HepG2 (cell line): ENCODE results near the gene NR2C1. TPM values are rescaled to one million over a fixed set of nuclear protein-coding genes. Genes with fewer than 3 reads are reported as not detected.

ENCODE experiments used
- CCDC6 ChIP-seq: sonication (generic); formaldehyde crosslinking; IDR thresholded peaks from 2 replicates; pipeline ENCODE4 v1.8.1; 2022; ENCODE audit warnings: mild to moderate bottlenecking, missing genetic modification reagents, moderate library complexity
- CHD2 ChIP-seq: IDR thresholded peaks from 2 replicates; pipeline ENCODE4 v1.6.1; 2011; ENCODE audit warnings: low read depth, low read length, improper control_type of control experiment
- ERF ChIP-seq: IDR thresholded peaks from 2 replicates; pipeline ENCODE4 v1.6.1; 2018; ENCODE audit warnings: missing biosample characterization, missing genetic modification reagents
- FOXC1 ChIP-seq: sonication (generic); formaldehyde crosslinking; IDR thresholded peaks from 2 replicates; pipeline ENCODE4 v1.8.0; 2022; ENCODE audit warnings: mild to moderate bottlenecking, missing genetic modification reagents, borderline replicate concordance
- HOXA3 ChIP-seq: sonication (generic); formaldehyde crosslinking; IDR thresholded peaks from 2 replicates; pipeline ENCODE4 v1.5.0; 2020; ENCODE audit warnings: missing genetic modification reagents
- MTF1 ChIP-seq: sonication (generic); formaldehyde crosslinking; IDR thresholded peaks from 2 replicates; pipeline ENCODE4 v1.5.0; 2020; ENCODE audit warnings: missing genetic modification reagents
- NFE2 ChIP-seq: sonication (generic); formaldehyde crosslinking; IDR thresholded peaks from 2 replicates; pipeline ENCODE4 v1.4.0; 2020; ENCODE audit warnings: missing genetic modification reagents
- RXRA ChIP-seq: sonication (generic); formaldehyde crosslinking; IDR thresholded peaks from 2 replicates; pipeline ENCODE4 v1.5.1; 2020; ENCODE audit warnings: missing genetic modification reagents
- SMYD3 ChIP-seq: sonication (generic); formaldehyde crosslinking; IDR thresholded peaks from 2 replicates; pipeline ENCODE4 v1.8.1; 2023; ENCODE audit warnings: mild to moderate bottlenecking, missing genetic modification reagents
- SOX5 ChIP-seq: IDR thresholded peaks from 2 replicates; pipeline ENCODE4 v1.6.1; 2016; ENCODE audit warnings: borderline replicate concordance
- ZFP36L2 ChIP-seq: sonication (generic); formaldehyde crosslinking; IDR thresholded peaks from 2 replicates; pipeline ENCODE4 v1.4.0; 2020; ENCODE audit warnings: missing genetic modification reagents
- ZNF33A ChIP-seq: sonication (generic); formaldehyde crosslinking; IDR thresholded peaks from 2 replicates; pipeline ENCODE4 v1.5.1; 2020; ENCODE audit warnings: missing genetic modification reagents, mild to moderate bottlenecking, moderate library complexity, borderline replicate concordance
- ZNF460 ChIP-seq: sonication (generic); formaldehyde crosslinking; IDR thresholded peaks from 2 replicates; pipeline ENCODE4 v1.5.1; 2020; ENCODE audit warnings: missing genetic modification reagents, mild to moderate bottlenecking, borderline replicate concordance
- ZNF670 ChIP-seq: sonication (generic); formaldehyde crosslinking; IDR thresholded peaks from 2 replicates; pipeline ENCODE4 v1.8.0; 2022; ENCODE audit warnings: mild to moderate bottlenecking, missing genetic modification reagents, borderline replicate concordance
- ZNF746 ChIP-seq: sonication (generic); formaldehyde crosslinking; IDR thresholded peaks from 2 replicates; pipeline ENCODE4 v1.8.0; 2022; ENCODE audit warnings: mild to moderate bottlenecking, missing genetic modification reagents
- ZNF878 ChIP-seq: sonication (generic); formaldehyde crosslinking; IDR thresholded peaks from 2 replicates; pipeline ENCODE4 v1.8.1; 2023; ENCODE audit warnings: mild to moderate bottlenecking, missing genetic modification reagents, moderate library complexity
- polyA plus RNA-seq, 8 experiments: library from polyadenylated mRNA; depleted of rRNA in 3 of 8; stranded (reverse) in 7 of 8; unstranded in 1 of 8; fragments of >200 nt; fragmentation: Illumina TruSeq in 4 of 8; extraction: Trizol in 4 of 8; gene quantifications; 2 replicates each; pipeline versions ENCODE4 v1.2.1 to v1.2.3, GENCODE V29; 2011 to 2016; ENCODE audit warnings: low read depth in 4 of 8, missing spikeins in 1 of 8, mixed read lengths in 1 of 8; ENCODE audit not compliant: insufficient read depth in 1 of 8
- total RNA-seq, 5 experiments: library from RNA; depleted of rRNA; stranded (reverse); fragments of >200 nt; fragmentation: Illumina TruSeq; extraction: Trizol; gene quantifications; 2 replicates each; pipeline ENCODE4 v1.2.3, GENCODE V29; 2016; ENCODE audit warnings: low read depth in 1 of 5
- TF ChIP-seq, protein P1 (sequence below): sonication (generic); formaldehyde crosslinking; IDR thresholded peaks from 2 replicates; pipeline ENCODE4 v1.4.0; 2020; ENCODE audit warnings: missing genetic modification reagents
- TF ChIP-seq, protein P2 (sequence below): fragments of 450-650 bp; IDR thresholded peaks from 2 replicates; pipeline ENCODE4 v1.6.1; 2016
- TF ChIP-seq, protein P3 (sequence below): sonication (generic); formaldehyde crosslinking; conservative IDR thresholded peaks from 2 replicates; pipeline ENCODE4 v1.4.0; 2020; ENCODE audit warnings: mild to moderate bottlenecking, missing genetic modification reagents, moderate library complexity
- TF ChIP-seq, protein P4 (sequence below): sonication (generic); formaldehyde crosslinking; IDR thresholded peaks from 2 replicates; pipeline ENCODE4 v1.5.1; 2020; ENCODE audit warnings: mild to moderate bottlenecking, missing genetic modification reagents

NR2C1 gene
- total and polyA plus RNA-seq, 2 of the 13 experiments (the other 11 are each of a cell fraction or from before 2014, with no cell fraction given): 38.0 to 70.8 TPM

DNA sequence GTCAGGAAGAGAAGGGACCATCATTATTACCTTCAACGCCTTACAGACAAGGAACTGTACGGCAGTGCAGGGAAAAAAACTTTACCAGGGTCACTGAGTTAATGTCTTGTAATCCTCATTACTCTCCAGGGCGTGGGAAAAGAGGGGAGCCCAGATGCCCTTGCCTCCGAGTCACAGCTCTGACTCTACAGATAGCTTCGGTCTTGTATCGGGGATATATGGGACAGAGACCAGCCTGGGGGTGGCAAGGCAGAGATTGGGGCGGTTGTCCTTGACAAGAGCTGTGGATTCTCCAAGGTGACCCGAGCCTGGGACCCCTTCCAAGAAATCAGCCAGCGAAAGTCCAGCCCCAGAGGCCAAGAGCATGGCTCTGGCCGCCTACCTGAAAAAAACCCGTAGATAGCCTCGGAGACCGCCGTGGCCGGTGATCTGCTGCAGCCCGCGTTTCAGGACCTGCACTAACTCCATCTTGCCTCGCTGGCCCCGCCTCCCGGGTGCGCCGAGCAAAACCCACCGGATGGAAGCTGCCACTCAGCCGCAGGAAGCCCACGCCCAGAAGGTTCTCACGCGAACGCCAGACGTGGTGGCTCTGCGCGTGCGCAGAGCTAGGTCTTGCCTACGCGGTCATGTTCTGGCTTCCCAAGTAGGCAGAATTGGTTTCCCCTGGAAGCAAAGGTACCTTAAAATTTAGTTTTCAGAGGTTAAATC lies 70.1 kb downstream of the NR2C1 start, which contains the start of gene NDUFA12 (continued):
- TF ChIP-seq, protein P1, sequence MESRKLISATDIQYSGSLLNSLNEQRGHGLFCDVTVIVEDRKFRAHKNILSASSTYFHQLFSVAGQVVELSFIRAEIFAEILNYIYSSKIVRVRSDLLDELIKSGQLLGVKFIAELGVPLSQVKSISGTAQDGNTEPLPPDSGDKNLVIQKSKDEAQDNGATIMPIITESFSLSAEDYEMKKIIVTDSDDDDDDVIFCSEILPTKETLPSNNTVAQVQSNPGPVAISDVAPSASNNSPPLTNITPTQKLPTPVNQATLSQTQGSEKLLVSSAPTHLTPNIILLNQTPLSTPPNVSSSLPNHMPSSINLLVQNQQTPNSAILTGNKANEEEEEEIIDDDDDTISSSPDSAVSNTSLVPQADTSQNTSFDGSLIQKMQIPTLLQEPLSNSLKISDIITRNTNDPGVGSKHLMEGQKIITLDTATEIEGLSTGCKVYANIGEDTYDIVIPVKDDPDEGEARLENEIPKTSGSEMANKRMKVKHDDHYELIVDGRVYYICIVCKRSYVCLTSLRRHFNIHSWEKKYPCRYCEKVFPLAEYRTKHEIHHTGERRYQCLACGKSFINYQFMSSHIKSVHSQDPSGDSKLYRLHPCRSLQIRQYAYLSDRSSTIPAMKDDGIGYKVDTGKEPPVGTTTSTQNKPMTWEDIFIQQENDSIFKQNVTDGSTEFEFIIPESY: peak; percentile 44; the same call in 1 of the 2 replicates
- TF ChIP-seq ZNF33A (0 out of 2 replicates have a peak, but pooled peaks have one; percentile 81), MTF1 (0 out of 2 replicates have a peak, but pooled peaks have one; percentile 48), NFE2 (CRISPR knock-in tag) (no peak), SMYD3 (CRISPR knock-in tag) (no peak), ZNF878 (CRISPR knock-in tag) (no peak), CHD2 (no peak), ZNF670 (CRISPR knock-in tag) (peak; percentile 77), ZNF460 (no peak; the same call in 1 of the 2 replicates), ZFP36L2 (CRISPR knock-in tag) (no peak), RXRA (peak; percentile 73), FOXC1 (CRISPR knock-in tag) (no peak), ZNF746 (no peak; the same call in 1 of the 2 replicates), SOX5 (CRISPR knock-in tag) (peak; percentile 48; the same call in 1 of the 2 replicates), CCDC6 (CRISPR knock-in tag) (peak; percentile 79; the same call in 1 of the 2 replicates), HOXA3 (CRISPR knock-in tag) (peak; percentile 96), ERF (CRISPR knock-in tag) (peak; percentile 88)
- TF ChIP-seq, protein P2, sequence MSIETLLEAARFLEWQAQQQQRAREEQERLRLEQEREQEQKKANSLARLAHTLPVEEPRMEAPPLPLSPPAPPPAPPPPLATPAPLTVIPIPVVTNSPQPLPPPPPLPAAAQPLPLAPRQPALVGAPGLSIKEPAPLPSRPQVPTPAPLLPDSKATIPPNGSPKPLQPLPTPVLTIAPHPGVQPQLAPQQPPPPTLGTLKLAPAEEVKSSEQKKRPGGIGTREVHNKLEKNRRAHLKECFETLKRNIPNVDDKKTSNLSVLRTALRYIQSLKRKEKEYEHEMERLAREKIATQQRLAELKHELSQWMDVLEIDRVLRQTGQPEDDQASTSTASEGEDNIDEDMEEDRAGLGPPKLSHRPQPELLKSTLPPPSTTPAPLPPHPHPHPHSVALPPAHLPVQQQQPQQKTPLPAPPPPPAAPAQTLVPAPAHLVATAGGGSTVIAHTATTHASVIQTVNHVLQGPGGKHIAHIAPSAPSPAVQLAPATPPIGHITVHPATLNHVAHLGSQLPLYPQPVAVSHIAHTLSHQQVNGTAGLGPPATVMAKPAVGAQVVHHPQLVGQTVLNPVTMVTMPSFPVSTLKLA: no peak
- TF ChIP-seq, protein P3, sequence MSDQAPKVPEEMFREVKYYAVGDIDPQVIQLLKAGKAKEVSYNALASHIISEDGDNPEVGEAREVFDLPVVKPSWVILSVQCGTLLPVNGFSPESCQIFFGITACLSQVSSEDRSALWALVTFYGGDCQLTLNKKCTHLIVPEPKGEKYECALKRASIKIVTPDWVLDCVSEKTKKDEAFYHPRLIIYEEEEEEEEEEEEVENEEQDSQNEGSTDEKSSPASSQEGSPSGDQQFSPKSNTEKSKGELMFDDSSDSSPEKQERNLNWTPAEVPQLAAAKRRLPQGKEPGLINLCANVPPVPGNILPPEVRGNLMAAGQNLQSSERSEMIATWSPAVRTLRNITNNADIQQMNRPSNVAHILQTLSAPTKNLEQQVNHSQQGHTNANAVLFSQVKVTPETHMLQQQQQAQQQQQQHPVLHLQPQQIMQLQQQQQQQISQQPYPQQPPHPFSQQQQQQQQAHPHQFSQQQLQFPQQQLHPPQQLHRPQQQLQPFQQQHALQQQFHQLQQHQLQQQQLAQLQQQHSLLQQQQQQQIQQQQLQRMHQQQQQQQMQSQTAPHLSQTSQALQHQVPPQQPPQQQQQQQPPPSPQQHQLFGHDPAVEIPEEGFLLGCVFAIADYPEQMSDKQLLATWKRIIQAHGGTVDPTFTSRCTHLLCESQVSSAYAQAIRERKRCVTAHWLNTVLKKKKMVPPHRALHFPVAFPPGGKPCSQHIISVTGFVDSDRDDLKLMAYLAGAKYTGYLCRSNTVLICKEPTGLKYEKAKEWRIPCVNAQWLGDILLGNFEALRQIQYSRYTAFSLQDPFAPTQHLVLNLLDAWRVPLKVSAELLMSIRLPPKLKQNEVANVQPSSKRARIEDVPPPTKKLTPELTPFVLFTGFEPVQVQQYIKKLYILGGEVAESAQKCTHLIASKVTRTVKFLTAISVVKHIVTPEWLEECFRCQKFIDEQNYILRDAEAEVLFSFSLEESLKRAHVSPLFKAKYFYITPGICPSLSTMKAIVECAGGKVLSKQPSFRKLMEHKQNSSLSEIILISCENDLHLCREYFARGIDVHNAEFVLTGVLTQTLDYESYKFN (CRISPR knock-in tag): peak; percentile 35; the same call in 1 of the 2 replicates
- TF ChIP-seq, protein P4, sequence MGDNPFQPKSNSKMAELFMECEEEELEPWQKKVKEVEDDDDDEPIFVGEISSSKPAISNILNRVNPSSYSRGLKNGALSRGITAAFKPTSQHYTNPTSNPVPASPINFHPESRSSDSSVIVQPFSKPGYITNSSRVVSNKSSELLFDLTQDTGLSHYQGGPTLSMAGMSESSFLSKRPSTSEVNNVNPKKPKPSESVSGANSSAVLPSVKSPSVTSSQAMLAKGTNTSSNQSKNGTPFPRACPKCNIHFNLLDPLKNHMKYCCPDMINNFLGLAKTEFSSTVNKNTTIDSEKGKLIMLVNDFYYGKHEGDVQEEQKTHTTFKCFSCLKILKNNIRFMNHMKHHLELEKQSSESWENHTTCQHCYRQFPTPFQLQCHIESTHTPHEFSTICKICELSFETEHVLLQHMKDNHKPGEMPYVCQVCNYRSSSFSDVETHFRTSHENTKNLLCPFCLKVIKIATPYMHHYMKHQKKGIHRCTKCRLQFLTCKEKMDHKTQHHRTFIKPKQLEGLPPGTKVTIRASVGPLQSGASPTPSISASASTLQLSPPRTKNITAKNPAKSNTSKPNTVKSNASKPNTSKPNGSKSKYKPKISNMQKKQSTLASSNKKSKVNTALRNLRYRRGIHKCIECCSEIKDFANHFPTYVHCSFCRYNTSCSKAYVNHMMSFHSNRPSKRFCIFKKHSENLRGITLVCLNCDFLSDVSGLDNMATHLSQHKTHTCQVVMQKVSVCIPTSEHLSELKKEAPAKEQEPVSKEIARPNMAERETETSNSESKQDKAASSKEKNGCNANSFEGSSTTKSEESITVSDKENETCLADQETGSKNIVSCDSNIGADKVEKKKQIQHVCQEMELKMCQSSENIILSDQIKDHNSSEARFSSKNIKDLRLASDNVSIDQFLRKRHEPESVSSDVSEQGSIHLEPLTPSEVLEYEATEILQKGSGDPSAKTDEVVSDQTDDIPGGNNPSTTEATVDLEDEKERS (CRISPR knock-in tag): peak; percentile 40; the same call in 1 of the 2 replicates
